HCT116 (cell line): ENCODE measurements around the gene PRR16. TPM values are rescaled to one million over a fixed set of nuclear protein-coding genes. Genes with fewer than 3 reads are reported as not detected.
"Not testable (repeated sequence)": the region's sequence is repeated elsewhere in the genome, so short reads cannot be mapped to it uniquely, and the experiment has no call there.

Experiments used
- ATAC-seq: fragments of 200-7000 bp; cut with Tn5 transposase; 2 replicates; pipeline ENCODE4 v1.9.1; 2020; ENCODE audit warnings: mild to moderate bottlenecking, moderate library complexity
- BruUV-seq: library from RNA; stranded (reverse); fragments of 400-500 nt; replicated peaks from 2 replicates; lab custom pipeline; 2021; lab: Mats Ljungman, UMichigan
- CTCF ChIA-PET: fragments of 300-600 bp; sonication (Branson Sonifier 250); formaldehyde crosslinking; loops from one replicate; lab custom pipeline; 2021; ENCODE audit warnings: antibody characterized with exemption; lab: Charles Lee
- POLR2A ChIA-PET: fragments of 300-600, 350-600 bp; sonication (Branson Sonifier 250); formaldehyde crosslinking; loops from one replicate; lab custom pipeline; 2021; ENCODE audit warnings: antibody characterized with exemption; lab: Charles Lee
- RAD21 ChIA-PET, 2 experiments: fragments of 300-600 bp; sonication (Branson Sonifier 250); formaldehyde crosslinking; loops; one replicate each; lab custom pipeline; 2023; ENCODE audit warnings: low total read pairs in 2 of 2; ENCODE audit not compliant: uncharacterized antibody in 2 of 2, unreplicated experiment in 2 of 2, low non-redundant PET in 1 of 2; lab: Charles Lee
- DNase-seq: peaks from one replicate; pipeline ENCODE4 v3.0.0-alpha.2; 2010; ENCODE audit warnings: low read depth, low spot score
- H2AFZ ChIP-seq: fragments of 200-600 bp; shearing (Covaris generic), sonication (generic); 2 replicates; pipeline ENCODE4 v1.6.1; 2017; ENCODE audit warnings: low read depth, mixed run types, mixed read lengths, antibody characterized with exemption, low read length; ENCODE audit not compliant: poor library complexity, severe bottlenecking
- H3K27ac ChIP-seq: 2 replicates; pipeline ENCODE4 v1.5.1; 2012; ENCODE audit warnings: low read depth, low read length
- H3K27me3 ChIP-seq: fragments of 200-600 bp; sonication (generic); 2 replicates; pipeline ENCODE4 v1.6.1; 2016; ENCODE audit warnings: mixed run types, low read length, mixed read lengths; ENCODE audit not compliant: insufficient read depth
- H3K36me3 ChIP-seq, 2 experiments: fragments of 200-500 bp in 1 of 2; fragments of 200-600 bp in 1 of 2; sonication (Bioruptor generic) in 1 of 2; sonication (generic) in 1 of 2; 2 replicates each; pipeline versions ENCODE4 v1.5.1 to v1.6.1; 2014 to 2016; ENCODE audit warnings: low read length in 2 of 2, inconsistent platforms in 1 of 2, mixed read lengths in 1 of 2, mixed run types in 1 of 2; ENCODE audit not compliant: insufficient read depth in 2 of 2, control insufficient read depth in 1 of 2
- H3K4me1 ChIP-seq, 2 experiments: fragments of 200-600 bp in 1 of 2; sonication (generic) in 1 of 2; 2 replicates each; pipeline versions ENCODE4 v1.5.1 to v1.6.1; 2012 to 2017; ENCODE audit warnings: low read length in 2 of 2, inconsistent platforms in 1 of 2, mild to moderate bottlenecking in 1 of 2, mixed read lengths in 1 of 2, mixed run types in 1 of 2, moderate library complexity in 1 of 2; ENCODE audit not compliant: insufficient read depth in 2 of 2, control insufficient read depth in 1 of 2
- H3K4me2 ChIP-seq: fragments of 200-600 bp; sonication (generic); 2 replicates; pipeline ENCODE4 v1.6.1; 2017; ENCODE audit warnings: mixed run types, low read length, mixed read lengths
- H3K4me3 ChIP-seq, 2 experiments: fragments of 200-600 bp in 1 of 2; sonication (generic) in 1 of 2; replicated peaks in 1 of 2; 2 replicates each; pipeline ENCODE4 v1.5.1; 2011 to 2016; ENCODE audit warnings: low read length in 2 of 2, control low read depth in 1 of 2, low read depth in 1 of 2, mild to moderate bottlenecking in 1 of 2, mixed read lengths in 1 of 2, mixed run types in 1 of 2
- H3K79me2 ChIP-seq: fragments of 200-600 bp; sonication (generic); 2 replicates; pipeline ENCODE4 v1.6.1; 2017; ENCODE audit warnings: mild to moderate bottlenecking, mixed run types, low read length, moderate library complexity, mixed read lengths; ENCODE audit not compliant: insufficient read depth
- H3K9ac ChIP-seq: fragments of 200-600 bp; sonication (generic); 2 replicates; pipeline ENCODE4 v1.6.1; 2016; ENCODE audit warnings: low read length, mixed read lengths
- H3K9me2 ChIP-seq: fragments of 200-600 bp; sonication (generic), shearing (Covaris generic); 2 replicates; pipeline ENCODE4 v1.6.1; 2017; ENCODE audit warnings: mixed run types, mild to moderate bottlenecking, moderate library complexity; ENCODE audit not compliant: insufficient read depth
- H3K9me3 ChIP-seq, 2 experiments: fragments of 200-500 bp in 1 of 2; fragments of 200-600 bp in 1 of 2; sonication (Bioruptor generic) in 1 of 2; sonication (generic) in 1 of 2; 2 replicates each; pipeline ENCODE4 v1.6.1; 2014 to 2017; ENCODE audit warnings: low read length in 2 of 2, mixed read lengths in 2 of 2, inconsistent platforms in 1 of 2, low read depth in 1 of 2, mild to moderate bottlenecking in 1 of 2, mixed run types in 1 of 2, moderate library complexity in 1 of 2; ENCODE audit not compliant: control insufficient read depth in 1 of 2, insufficient read depth in 1 of 2
- H4K20me1 ChIP-seq: fragments of 200-600 bp; sonication (generic), shearing (Covaris generic); 2 replicates; pipeline ENCODE4 v1.6.1; 2017; ENCODE audit warnings: mixed run types, mild to moderate bottlenecking, moderate library complexity; ENCODE audit not compliant: insufficient read depth
- intact Hi-C: fragments of 100-400 bp; cut with micrococcal nuclease; formaldehyde crosslinking; loops from 2 replicates; pipeline ENCODE4 v1.10.0; 2022
- total RNA-seq: library from RNA; stranded (reverse); gene quantifications from one replicate; pipeline ENCODE4 v1.2.1, GENCODE V29; 2021; ENCODE audit not compliant: unreplicated experiment

Gene PRR16
- total RNA-seq, 1 experiment from 2014 or later, result 0.42 TPM

GRCh38 chr5:120697670-120698327, 233.7 kb downstream of the PRR16 start:
- H3K79me2 ChIP-seq, H3K4me1 ChIP-seq, BruUV-seq, H3K27ac ChIP-seq, H3K9ac ChIP-seq, H2AFZ ChIP-seq, H3K36me3 ChIP-seq, H3K4me2 ChIP-seq, ATAC-seq, H3K9me3 ChIP-seq, CTCF ChIA-PET, DNase-seq, H3K9me2 ChIP-seq, intact Hi-C loops, RAD21 ChIA-PET, H3K27me3 ChIP-seq, H3K4me3 ChIP-seq, POLR2A ChIA-PET, H4K20me1 ChIP-seq: not testable (repeated sequence)

GRCh38 chr5:120700653-120701052, 236.6 kb downstream of the PRR16 start:
- H3K4me1 ChIP-seq, H3K9me2 ChIP-seq, POLR2A ChIA-PET, H3K9me3 ChIP-seq, H3K79me2 ChIP-seq, CTCF ChIA-PET, H3K27ac ChIP-seq, H4K20me1 ChIP-seq, H3K36me3 ChIP-seq, intact Hi-C loops, DNase-seq, RAD21 ChIA-PET, H3K4me2 ChIP-seq, H3K9ac ChIP-seq, H3K4me3 ChIP-seq, H2AFZ ChIP-seq, ATAC-seq, H3K27me3 ChIP-seq, BruUV-seq: not testable (repeated sequence)

- H3K4me3 ChIP-seq, H3K79me2 ChIP-seq, H3K9me2 ChIP-seq, H3K4me1 ChIP-seq, H3K27me3 ChIP-seq, H4K20me1 ChIP-seq, POLR2A ChIA-PET, intact Hi-C loops, RAD21 ChIA-PET, H3K4me2 ChIP-seq, H3K9me3 ChIP-seq, H3K9ac ChIP-seq, CTCF ChIA-PET, DNase-seq, H3K27ac ChIP-seq, H3K36me3 ChIP-seq, ATAC-seq, H2AFZ ChIP-seq, BruUV-seq: not testable (repeated sequence)
These were observed 238.9 kb downstream of the PRR16 start for GRCh38 chr5:120702817-120703538.
